ENCODE data around the gene PDE8B. TPM values are rescaled to one million over a fixed set of nuclear protein-coding genes. Genes with fewer than 3 reads are reported as not detected.
"Not testable (repeated sequence)": the region's sequence is repeated elsewhere in the genome, so short reads cannot be mapped to it uniquely, and the experiment has no call there.

The PDE8B gene
- total RNA-seq, 1 donor from 2014 or later = 5.9 TPM

DNA sequence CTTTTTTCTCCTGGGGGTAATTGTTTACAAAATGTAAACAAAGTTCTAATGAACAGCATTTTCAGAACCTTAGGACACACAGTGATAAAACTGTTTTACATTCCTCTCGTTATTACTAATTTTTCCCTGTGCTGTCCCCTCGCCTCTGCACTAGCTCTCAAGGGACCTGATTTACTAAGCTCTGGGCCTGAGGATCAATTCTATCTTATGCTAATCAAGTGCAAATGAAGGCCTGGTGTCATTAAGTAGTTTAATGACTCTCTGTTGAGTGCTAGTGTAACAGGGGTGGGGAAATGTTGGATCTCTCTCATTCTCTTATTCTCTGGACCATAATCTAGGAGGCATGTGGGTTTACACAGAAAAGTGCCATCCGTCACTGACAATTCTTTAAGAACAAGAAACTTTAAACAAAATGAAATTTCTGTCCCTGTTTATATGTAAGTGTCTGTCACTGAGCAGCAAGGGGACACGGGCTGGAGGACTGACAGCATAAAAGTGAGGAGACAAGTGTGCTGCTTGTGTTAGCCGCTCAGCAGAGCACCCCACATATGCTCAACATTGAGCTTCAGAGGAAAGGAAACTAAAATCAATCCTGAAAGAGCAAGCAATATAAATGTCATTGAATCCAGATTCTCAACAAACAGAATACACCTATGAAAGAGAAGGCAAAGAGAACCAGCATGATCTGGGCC, 166.3 kb downstream of the PDE8B start:
- Histone ChIP-seq H3K27me3 (ENCODE audit: low read depth) (no peaks in the 10 kb centered on the region), H3K9me3 (replicated peaks) (no peaks in the 10 kb centered on the region), H3K27ac (replicated peaks) (no peak overlapping the region), H3K4me1 (no peaks in the 10 kb centered on the region), H3K36me3 (no peaks in the 10 kb centered on the region), H3K4me3 (no peak overlapping the region)
- intact Hi-C loops (cut with micrococcal nuclease) = no loop called here
- no peak for DNase-seq
- TF ChIP-seq, protein P1, sequence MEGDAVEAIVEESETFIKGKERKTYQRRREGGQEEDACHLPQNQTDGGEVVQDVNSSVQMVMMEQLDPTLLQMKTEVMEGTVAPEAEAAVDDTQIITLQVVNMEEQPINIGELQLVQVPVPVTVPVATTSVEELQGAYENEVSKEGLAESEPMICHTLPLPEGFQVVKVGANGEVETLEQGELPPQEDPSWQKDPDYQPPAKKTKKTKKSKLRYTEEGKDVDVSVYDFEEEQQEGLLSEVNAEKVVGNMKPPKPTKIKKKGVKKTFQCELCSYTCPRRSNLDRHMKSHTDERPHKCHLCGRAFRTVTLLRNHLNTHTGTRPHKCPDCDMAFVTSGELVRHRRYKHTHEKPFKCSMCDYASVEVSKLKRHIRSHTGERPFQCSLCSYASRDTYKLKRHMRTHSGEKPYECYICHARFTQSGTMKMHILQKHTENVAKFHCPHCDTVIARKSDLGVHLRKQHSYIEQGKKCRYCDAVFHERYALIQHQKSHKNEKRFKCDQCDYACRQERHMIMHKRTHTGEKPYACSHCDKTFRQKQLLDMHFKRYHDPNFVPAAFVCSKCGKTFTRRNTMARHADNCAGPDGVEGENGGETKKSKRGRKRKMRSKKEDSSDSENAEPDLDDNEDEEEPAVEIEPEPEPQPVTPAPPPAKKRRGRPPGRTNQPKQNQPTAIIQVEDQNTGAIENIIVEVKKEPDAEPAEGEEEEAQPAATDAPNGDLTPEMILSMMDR (IDR thresholded peaks at IDR 0.05; ENCODE audit: borderline replicate concordance) = no peak

GRCh38 chr5:77379558-77380061, 169.1 kb downstream of the PDE8B start:
- TF ChIP-seq, protein P1 (IDR thresholded peaks at IDR 0.05; ENCODE audit: borderline replicate concordance) = no peak
- no peaks in the 10 kb centered on the region for H3K36me3 ChIP-seq
- H3K27me3 ChIP-seq (ENCODE audit: low read depth) = no peaks in the 10 kb centered on the region
- intact Hi-C loops (cut with micrococcal nuclease) = no loop called here
- H3K4me1 ChIP-seq = no peaks in the 10 kb centered on the region
- H3K4me3 ChIP-seq = no peak overlapping the region
- peaks cover 11% of the 10 kb centered on the region for H3K9me3 ChIP-seq (replicated peaks)
- no peak overlapping the region for H3K27ac ChIP-seq (replicated peaks)
- no peak for DNase-seq

DNA sequence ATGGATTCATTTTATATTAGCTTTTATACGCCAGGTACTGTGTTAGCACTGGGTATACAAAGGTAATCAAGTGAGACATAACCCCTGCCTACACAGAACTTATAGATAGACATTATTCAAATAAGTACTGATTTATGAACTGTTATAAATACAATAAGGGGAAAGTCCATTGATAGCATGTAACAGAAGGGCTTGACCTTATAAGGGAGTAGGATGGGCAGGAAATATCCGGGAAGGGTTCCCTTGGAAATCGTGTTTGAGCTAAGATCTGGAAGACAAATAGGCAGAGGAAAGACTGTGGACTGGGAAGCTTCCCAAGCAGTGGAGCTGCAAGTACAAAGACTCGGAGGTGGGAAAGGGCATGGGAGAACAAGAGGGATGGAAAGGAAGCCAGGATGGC, 170.2 kb downstream of the PDE8B start:
- no peak for DNase-seq
- TF ChIP-seq, protein P1 (IDR thresholded peaks at IDR 0.05; ENCODE audit: borderline replicate concordance) = no peak
- intact Hi-C loops (cut with micrococcal nuclease) = no loop called here

GRCh38 chr5:77383336-77383735, 172.9 kb downstream of the PDE8B start:
- H3K4me3 ChIP-seq; DNase-seq; H3K27me3 ChIP-seq (ENCODE audit: low read depth); H3K36me3 ChIP-seq; intact Hi-C loops (cut with micrococcal nuclease); H3K27ac ChIP-seq (replicated peaks); H3K4me1 ChIP-seq: not testable (repeated sequence)
- peaks cover 11% of the 10 kb centered on the region for H3K9me3 ChIP-seq (replicated peaks)

More for the DNA sequence above, 170.2 kb downstream of the PDE8B start:
- H3K27me3 ChIP-seq (ENCODE audit: low read depth) = no peaks in the 10 kb centered on the region
- H3K9me3 ChIP-seq (replicated peaks) = peaks cover 11% of the 10 kb centered on the region
- no peak overlapping the region for H3K27ac ChIP-seq (replicated peaks)
- H3K4me3 ChIP-seq = no peak overlapping the region
- H3K4me1 ChIP-seq = no peaks in the 10 kb centered on the region
- no peaks in the 10 kb centered on the region for H3K36me3 ChIP-seq

GRCh38 chr5:77386340-77386739, 175.9 kb downstream of the PDE8B start:
- H3K27me3 ChIP-seq (ENCODE audit: low read depth); H3K4me3 ChIP-seq; H3K27ac ChIP-seq (replicated peaks); DNase-seq; H3K4me1 ChIP-seq; intact Hi-C loops (cut with micrococcal nuclease); H3K36me3 ChIP-seq: not testable (repeated sequence)
- H3K9me3 ChIP-seq (replicated peaks) = peaks cover 11% of the 10 kb centered on the region

DNA sequence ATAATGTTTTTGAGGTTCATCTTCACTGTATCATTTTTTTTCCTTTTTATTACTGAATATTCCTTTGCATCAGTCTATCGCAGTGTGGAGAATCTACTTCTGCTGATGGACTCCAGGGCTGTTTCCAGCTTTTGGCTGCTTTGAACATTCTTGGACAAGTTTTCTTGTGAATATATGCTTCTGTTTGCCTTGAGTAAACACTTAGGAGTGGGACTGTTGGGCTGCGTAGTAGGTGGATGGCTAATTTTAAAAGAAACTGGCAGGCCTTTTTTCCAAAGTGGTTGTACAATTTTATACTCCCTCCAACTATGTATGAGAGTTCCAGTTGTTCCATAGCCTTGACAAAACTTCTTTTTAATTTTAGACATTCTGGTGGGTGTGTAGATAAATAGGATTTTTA, 179.3 kb downstream of the PDE8B start:
- DNase-seq = no peak
- no peak overlapping the region for H3K4me3 ChIP-seq
- intact Hi-C loops (cut with micrococcal nuclease) = no loop called here
- H3K27ac ChIP-seq (replicated peaks) = no peak overlapping the region
- H3K36me3 ChIP-seq = no peaks in the 10 kb centered on the region
- no peaks in the 10 kb centered on the region for H3K4me1 ChIP-seq
- no peaks in the 10 kb centered on the region for H3K9me3 ChIP-seq (replicated peaks)
- TF ChIP-seq, protein P1 (IDR thresholded peaks at IDR 0.05; ENCODE audit: borderline replicate concordance) = no peak
- H3K27me3 ChIP-seq (ENCODE audit: low read depth) = no peaks in the 10 kb centered on the region
